ENCODE results near the gene LRSAM1. TPM values are rescaled to one million over a fixed set of nuclear protein-coding genes. Genes with fewer than 3 reads are reported as not detected.

Gene LRSAM1
- total and polyA plus RNA-seq, 9 of the 15 experiments (the other 6 are each of a cell fraction or from before 2014, with no cell fraction given), result 0.07 to 16.2 (median 4.7) TPM

DNA sequence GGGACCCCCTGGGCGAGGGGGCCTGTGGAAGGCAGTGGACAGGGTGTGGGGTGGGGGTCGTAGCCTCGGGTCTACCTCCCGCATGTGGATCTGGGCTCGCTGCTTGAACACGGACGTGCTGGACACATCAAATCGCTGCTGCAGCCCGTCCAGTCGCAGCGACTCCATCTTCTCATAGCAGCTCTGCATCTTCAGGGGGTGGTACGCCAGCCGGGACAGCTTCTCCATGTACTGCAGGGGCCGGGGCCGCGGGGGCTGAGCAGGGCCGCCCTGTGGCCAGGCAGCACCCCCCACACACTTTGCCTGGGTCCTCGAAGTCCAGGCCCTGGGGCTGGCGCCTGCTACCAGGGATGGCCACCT, 57.6 kb downstream of the LRSAM1 start:
- H3K79me2 ChIP-seq (ENCODE audit: control insufficient read depth, insufficient read depth, low read length), result no peaks in the 10 kb centered on the region
- no peaks in the 10 kb centered on the region for H3K9me1 ChIP-seq (ENCODE audit: control insufficient read depth, insufficient read depth, low read length)
- BruUV-seq (replicated peaks), result no TSS peak
- H3K9me3 ChIP-seq (replicated peaks; ENCODE audit: control insufficient read depth, insufficient read depth, low read depth, low read length), result no peaks in the 10 kb centered on the region
- no peak overlapping the region for H2AFZ ChIP-seq (ENCODE audit: low read depth, low read length)
- peak overlapping the region; percentile 80; the same call in 1 of the 3 replicates for H3K27ac ChIP-seq (ENCODE audit: extremely low read depth, low read depth, low read length)
- FAIRE-seq, result no peak
- no peak overlapping the region for H3K4me3 ChIP-seq
- H4K20me1 ChIP-seq (replicated peaks; ENCODE audit: control insufficient read depth, insufficient read depth, low read length), result no peaks in the 10 kb centered on the region
- ChIA-PET POLR2A (interaction anchor here (0.6 kb wide), 1 partner anchor 75 kb away, joined by 3 read pairs; no protein-coding TSS in a partner anchor), CTCF (ENCODE audit: low intra/inter-chr PET ratio) (interaction anchor here (0.6 kb wide), 1 partner anchor 77 kb away, joined by 3 read pairs; no protein-coding TSS in a partner anchor)
- DNase-seq (ENCODE audit: extremely low read depth in 1 of 4, low spot score in 3 of 4), result no peak
- H3K27me3 ChIP-seq (ENCODE audit: control insufficient read depth in 2 of 2, insufficient read depth in 2 of 2, low read length in 2 of 2), result no peaks in the 10 kb centered on the region
- peak overlapping the region in 1 of 2 experiments; percentile 72; a peak in 2 of 4 replicates for H3K9ac ChIP-seq (ENCODE audit: insufficient read depth in 1 of 2, low read depth in 2 of 2, low read length in 2 of 2)
- H3K4me2 ChIP-seq (ENCODE audit: insufficient read depth, low read length), result no peak overlapping the region
- peaks cover 76% of the 10 kb centered on the region; the same call in 2 of the 3 replicates for H3K36me3 ChIP-seq (ENCODE audit: control insufficient read depth, insufficient read depth, low read length)
- peaks cover 23 to 57% of the 10 kb centered on the region in 2 experiments for H3K4me1 ChIP-seq (replicated peaks in 1 of 2; ENCODE audit: control insufficient read depth in 2 of 2, insufficient read depth in 2 of 2, low read length in 2 of 2)
- no peak for ATAC-seq
- TF ChIP-seq, protein P1, sequence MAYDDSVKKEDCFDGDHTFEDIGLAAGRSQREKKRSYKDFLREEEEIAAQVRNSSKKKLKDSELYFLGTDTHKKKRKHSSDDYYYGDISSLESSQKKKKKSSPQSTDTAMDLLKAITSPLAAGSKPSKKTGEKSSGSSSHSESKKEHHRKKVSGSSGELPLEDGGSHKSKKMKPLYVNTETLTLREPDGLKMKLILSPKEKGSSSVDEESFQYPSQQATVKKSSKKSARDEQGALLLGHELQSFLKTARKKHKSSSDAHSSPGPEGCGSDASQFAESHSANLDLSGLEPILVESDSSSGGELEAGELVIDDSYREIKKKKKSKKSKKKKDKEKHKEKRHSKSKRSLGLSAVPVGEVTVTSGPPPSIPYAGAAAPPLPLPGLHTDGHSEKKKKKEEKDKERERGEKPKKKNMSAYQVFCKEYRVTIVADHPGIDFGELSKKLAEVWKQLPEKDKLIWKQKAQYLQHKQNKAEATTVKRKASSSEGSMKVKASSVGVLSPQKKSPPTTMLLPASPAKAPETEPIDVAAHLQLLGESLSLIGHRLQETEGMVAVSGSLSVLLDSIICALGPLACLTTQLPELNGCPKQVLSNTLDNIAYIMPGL (CRISPR knock-in tag; IDR thresholded peaks at IDR 0.05), result 0 out of 2 replicates have a peak, but pooled peaks have one; percentile 30
- TF ChIP-seq, protein P2, sequence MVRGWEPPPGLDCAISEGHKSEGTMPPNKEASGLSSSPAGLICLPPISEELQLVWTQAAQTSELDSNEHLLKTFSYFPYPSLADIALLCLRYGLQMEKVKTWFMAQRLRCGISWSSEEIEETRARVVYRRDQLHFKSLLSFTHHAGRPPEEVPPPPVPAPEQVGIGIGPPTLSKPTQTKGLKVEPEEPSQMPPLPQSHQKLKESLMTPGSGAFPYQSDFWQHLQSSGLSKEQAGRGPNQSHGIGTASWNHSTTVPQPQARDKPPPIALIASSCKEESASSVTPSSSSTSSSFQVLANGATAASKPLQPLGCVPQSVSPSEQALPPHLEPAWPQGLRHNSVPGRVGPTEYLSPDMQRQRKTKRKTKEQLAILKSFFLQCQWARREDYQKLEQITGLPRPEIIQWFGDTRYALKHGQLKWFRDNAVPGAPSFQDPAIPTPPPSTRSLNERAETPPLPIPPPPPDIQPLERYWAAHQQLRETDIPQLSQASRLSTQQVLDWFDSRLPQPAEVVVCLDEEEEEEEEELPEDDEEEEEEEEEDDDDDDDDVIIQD (CRISPR knock-in tag; IDR thresholded peaks at IDR 0.05), result 0 out of 2 replicates have a peak, but pooled peaks have one; percentile 20
- TF ChIP-seq ZBTB17 (CRISPR knock-in tag; IDR thresholded peaks at IDR 0.05), result no peak
- in situ Hi-C loops (cut with MboI), result no loop called here
- intact Hi-C loops (cut with micrococcal nuclease), result loop anchor here (10.0 kb wide), 1 partner anchor 406 kb away; the partner anchor contains the start of gene ST6GALNAC4
- WGBS (ENCODE audit: insufficient coverage, low coverage, missing lambda C conversion rate), result 97% methylated on average over 9 of the region's 19 CpGs

All from K562 (cell line).